H9 (cell line): ENCODE measurements around the gene MICAL2. TPM values are rescaled to one million over a fixed set of nuclear protein-coding genes. Genes with fewer than 3 reads are reported as not detected.

ENCODE experiments used
- DNase-seq: peaks from one replicate; pipeline ENCODE4 v3.0.0-alpha.2; 2017
- H2AFZ ChIP-seq: one replicate; pipeline ENCODE4 v1.6.1; 2013; ENCODE audit warnings: mild to moderate bottlenecking, low read length, control low read depth, moderate library complexity
- H2AK5ac ChIP-seq: 2 replicates; pipeline ENCODE4 v1.6.1; 2013; ENCODE audit warnings: low read length, control low read depth, mixed read lengths; ENCODE audit not compliant: insufficient read length
- H2BK120ac ChIP-seq: one replicate; pipeline ENCODE4 v1.6.1; 2013; ENCODE audit warnings: low read depth, mild to moderate bottlenecking, low read length, control low read depth, inconsistent platforms; ENCODE audit not compliant: poor library complexity, severe bottlenecking
- H2BK12ac ChIP-seq: 2 replicates; pipeline ENCODE4 v1.6.1; 2013; ENCODE audit warnings: low read length, control low read depth, mixed read lengths, low read depth; ENCODE audit not compliant: insufficient read length
- H2BK15ac ChIP-seq: 2 replicates; pipeline ENCODE4 v1.6.1; 2013; ENCODE audit warnings: low read depth, low read length, control low read depth
- H2BK20ac ChIP-seq: one replicate; pipeline ENCODE4 v1.6.1; 2013; ENCODE audit warnings: low read depth, mild to moderate bottlenecking, low read length, control low read depth, inconsistent platforms; ENCODE audit not compliant: poor library complexity, severe bottlenecking
- H2BK5ac ChIP-seq: 2 replicates; pipeline ENCODE4 v1.6.1; 2013; ENCODE audit warnings: low read length, control low read depth, mixed read lengths; ENCODE audit not compliant: insufficient read length
- H3K14ac ChIP-seq: 2 replicates; pipeline ENCODE4 v1.6.1; 2013; ENCODE audit warnings: low read length, control low read depth; ENCODE audit not compliant: insufficient read depth
- H3K18ac ChIP-seq: 2 replicates; pipeline ENCODE4 v1.6.1; 2013; ENCODE audit warnings: low read depth, mild to moderate bottlenecking, mixed read lengths, low read length, control low read depth; ENCODE audit not compliant: insufficient read length
- H3K23ac ChIP-seq: 2 replicates; pipeline ENCODE4 v1.6.1; 2013; ENCODE audit warnings: low read length, control low read depth, mixed read lengths, low read depth; ENCODE audit not compliant: insufficient read length
- H3K23me2 ChIP-seq: 2 replicates; pipeline ENCODE4 v1.6.1; 2013; ENCODE audit warnings: low read depth, mild to moderate bottlenecking, mixed read lengths, low read length, control low read depth; ENCODE audit not compliant: insufficient read length, poor library complexity, severe bottlenecking
- H3K27ac ChIP-seq: 2 replicates; pipeline ENCODE4 v1.5.1; 2013; ENCODE audit warnings: low read length, control low read depth, mixed read lengths, low read depth; ENCODE audit not compliant: insufficient read length
- H3K27me3 ChIP-seq: 2 replicates; pipeline ENCODE4 v1.6.1; 2013; ENCODE audit warnings: low read length, control low read depth, inconsistent platforms; ENCODE audit not compliant: insufficient read depth
- H3K4ac ChIP-seq: 2 replicates; pipeline ENCODE4 v1.6.1; 2013; ENCODE audit warnings: low read depth, mild to moderate bottlenecking, control low read depth, inconsistent platforms, low read length, moderate library complexity
- H3K4me1 ChIP-seq: 2 replicates; pipeline ENCODE4 v1.6.1; 2013; ENCODE audit warnings: low read length, control low read depth, inconsistent platforms; ENCODE audit not compliant: insufficient read depth
- H3K4me2 ChIP-seq: 2 replicates; pipeline ENCODE4 v1.6.1; 2013; ENCODE audit warnings: low read length, control low read depth, mixed read lengths; ENCODE audit not compliant: insufficient read length, insufficient read depth
- H3K56ac ChIP-seq: 2 replicates; pipeline ENCODE4 v1.6.1; 2013; ENCODE audit warnings: low read depth, mild to moderate bottlenecking, mixed read lengths, low read length, control low read depth; ENCODE audit not compliant: insufficient read length
- H3K79me1 ChIP-seq: 2 replicates; pipeline ENCODE4 v1.6.1; 2013; ENCODE audit warnings: low read depth, mild to moderate bottlenecking, moderate library complexity, low read length, control low read depth, inconsistent platforms; ENCODE audit not compliant: insufficient read depth, poor library complexity, severe bottlenecking
- H3K79me2 ChIP-seq: 2 replicates; pipeline ENCODE4 v1.6.1; 2013; ENCODE audit warnings: low read length, control low read depth, inconsistent platforms; ENCODE audit not compliant: insufficient read depth
- H3K9ac ChIP-seq: 2 replicates; pipeline ENCODE4 v1.6.1; 2013; ENCODE audit warnings: low read length, control low read depth, mixed read lengths; ENCODE audit not compliant: insufficient read length; ENCODE audit errors: extremely low read depth
- H3K9me3 ChIP-seq: one replicate; pipeline ENCODE4 v1.6.1; 2013; ENCODE audit warnings: low read depth, low read length, inconsistent platforms; ENCODE audit not compliant: control insufficient read depth
- H3T11ph ChIP-seq: one replicate; pipeline ENCODE4 v1.6.1; 2013; ENCODE audit warnings: mild to moderate bottlenecking, low read length, control low read depth, inconsistent platforms
- H4K20me1 ChIP-seq: one replicate; pipeline ENCODE4 v1.6.1; 2013; ENCODE audit not compliant: control insufficient read depth, insufficient read length, insufficient read depth
- H4K5ac ChIP-seq: 2 replicates; pipeline ENCODE4 v1.6.1; 2013; ENCODE audit warnings: low read depth, mild to moderate bottlenecking, mixed read lengths, low read length, control low read depth; ENCODE audit not compliant: insufficient read length
- H4K8ac ChIP-seq: replicated peaks from 2 replicates; pipeline ENCODE4 v1.6.1; 2013; ENCODE audit warnings: low read length, control low read depth, mixed read lengths, low read depth; ENCODE audit not compliant: insufficient read length
- H4K91ac ChIP-seq: 2 replicates; pipeline ENCODE4 v1.6.1; 2013; ENCODE audit warnings: low read depth, mild to moderate bottlenecking, moderate library complexity, mixed read lengths, low read length, control low read depth; ENCODE audit not compliant: insufficient read length
- H3K27ac Mint-ChIP-seq, 3 experiments: 2 replicates in 2 of 3; 3 replicates in 1 of 3; pipeline ENCODE4 v1.8.0; 2020 to 2021; ENCODE audit warnings: mixed read lengths in 3 of 3, mild to moderate bottlenecking in 1 of 3, moderate library complexity in 1 of 3
- H3K27me3 Mint-ChIP-seq: 2 replicates; pipeline ENCODE4 v1.8.0; 2021; ENCODE audit warnings: low read depth, mild to moderate bottlenecking, moderate library complexity, mixed read lengths
- H3K36me3 Mint-ChIP-seq, 3 experiments: 2 replicates in 2 of 3; 3 replicates in 1 of 3; pipeline ENCODE4 v1.8.0; 2020 to 2021; ENCODE audit warnings: low read depth in 3 of 3, mixed read lengths in 3 of 3; ENCODE audit not compliant: insufficient read depth in 1 of 3
- H3K4me1 Mint-ChIP-seq, 2 experiments: 2 replicates each; pipeline ENCODE4 v1.8.0; 2020; ENCODE audit warnings: mixed read lengths in 2 of 2
- H3K4me3 Mint-ChIP-seq, 2 experiments: 2 replicates in 1 of 2; 3 replicates in 1 of 2; pipeline ENCODE4 v1.8.0; 2020 to 2021; ENCODE audit warnings: mild to moderate bottlenecking in 2 of 2, mixed read lengths in 2 of 2, moderate library complexity in 1 of 2
- H3K9me3 Mint-ChIP-seq, 2 experiments: 2 replicates in 1 of 2; 3 replicates in 1 of 2; pipeline ENCODE4 v1.8.0; 2020; ENCODE audit warnings: mild to moderate bottlenecking in 2 of 2, mixed read lengths in 2 of 2, moderate library complexity in 1 of 2
- CTCF ChIP-seq: fragments of 200-600 bp; sonication (generic); conservative IDR thresholded peaks from 3 replicates; pipeline ENCODE4 v1.8.0; 2021; ENCODE audit warnings: antibody characterized with exemption, mild to moderate bottlenecking
- total RNA-seq: library from RNA; stranded (reverse); gene quantifications from 2 replicates; pipeline ENCODE4 v1.2.1, GENCODE V29; 2021

Gene MICAL2
- total RNA-seq, 1 experiment from 2014 or later, result 4.7 TPM

- H3K23ac ChIP-seq, result no peak overlapping the region
- no peak overlapping the region for H3T11ph ChIP-seq
- no peak overlapping the region for H3K9ac ChIP-seq
- H3K4me1 ChIP-seq, result no peaks in the 10 kb centered on the region
- H4K20me1 ChIP-seq, result no peaks in the 10 kb centered on the region
- no peak for TF ChIP-seq CTCF
- H2AFZ ChIP-seq, result no peak overlapping the region
- peaks cover 6 to 11% of the 10 kb centered on the region in 2 experiments for H3K4me1 Mint-ChIP-seq
- H3K27me3 ChIP-seq, result no peaks in the 10 kb centered on the region
- no peak overlapping the region for H3K14ac ChIP-seq
- H3K79me1 ChIP-seq, result no peaks in the 10 kb centered on the region
- no peaks in the 10 kb centered on the region for H3K36me3 Mint-ChIP-seq
- no peak overlapping the region for H2BK120ac ChIP-seq
- no peak overlapping the region for H2BK20ac ChIP-seq
- no peak overlapping the region for H3K27ac ChIP-seq
- no peak overlapping the region for H3K18ac ChIP-seq
- no peak overlapping the region for H2BK5ac ChIP-seq
- no peak overlapping the region for H2AK5ac ChIP-seq
- H3K23me2 ChIP-seq, result no peaks in the 10 kb centered on the region
- H3K79me2 ChIP-seq, result no peaks in the 10 kb centered on the region
- no peaks in the 10 kb centered on the region for H3K27me3 Mint-ChIP-seq
- no peak overlapping the region for H4K8ac ChIP-seq
- H3K4me2 ChIP-seq, result no peak overlapping the region
- H2BK15ac ChIP-seq, result no peak overlapping the region
- H4K91ac ChIP-seq, result no peak overlapping the region
- no peak overlapping the region for H2BK12ac ChIP-seq
- H4K5ac ChIP-seq, result no peak overlapping the region
- H3K9me3 ChIP-seq, result no peaks in the 10 kb centered on the region
- no peak overlapping the region for H3K4me3 Mint-ChIP-seq
- no peaks in the 10 kb centered on the region for H3K9me3 Mint-ChIP-seq
- H3K27ac Mint-ChIP-seq, result no peak overlapping the region
- no peak for DNase-seq
- no peak overlapping the region for H3K56ac ChIP-seq
- no peak overlapping the region for H3K4ac ChIP-seq
These were observed 80.1 kb downstream of the MICAL2 start for GRCh38 chr11:12190511-12190910.
